SU-DHL-6 (cell line): ENCODE data around the gene VWA2.

Experiments used
- H2AFZ ChIP-seq: fragments of 200-600 bp; sonication (generic); 2 replicates; pipeline ENCODE4 v1.6.1; 2014; ENCODE audit warnings: low read depth, mild to moderate bottlenecking, moderate library complexity, mixed read lengths, antibody characterized with exemption, low read length; ENCODE audit not compliant: severe bottlenecking
- H3F3A ChIP-seq: fragments of 200-600 bp; shearing (Covaris generic); 2 replicates; pipeline ENCODE4 v1.6.0; 2016; ENCODE audit warnings: antibody characterized with exemption, mild to moderate bottlenecking; ENCODE audit not compliant: insufficient read depth
- H3K27ac ChIP-seq: fragments of 200-600 bp; sonication (generic); 2 replicates; pipeline ENCODE4 v1.5.1; 2016; ENCODE audit warnings: low read depth, mild to moderate bottlenecking, low read length, moderate library complexity, mixed read lengths
- H3K27me3 ChIP-seq: fragments of 200-600 bp; sonication (generic), shearing (Covaris generic); 2 replicates; pipeline ENCODE4 v1.6.0; 2014; ENCODE audit warnings: mild to moderate bottlenecking, low read length
- H3K36me3 ChIP-seq: fragments of 200-600 bp; sonication (generic); 2 replicates; pipeline ENCODE4 v1.6.1; 2014; ENCODE audit warnings: mild to moderate bottlenecking, low read length, mixed read lengths
- H3K4me2 ChIP-seq: fragments of 300-600, 200-600 bp; shearing (Covaris generic), sonication (generic); 2 replicates; pipeline ENCODE4 v1.6.0; 2014; ENCODE audit warnings: low read length, low read depth, mild to moderate bottlenecking; ENCODE audit not compliant: poor library complexity, severe bottlenecking
- H3K4me3 ChIP-seq: fragments of 200-600 bp; sonication (generic); 2 replicates; pipeline ENCODE4 v1.5.1; 2014; ENCODE audit warnings: antibody characterized with exemption, low read length, mild to moderate bottlenecking, mixed read lengths; ENCODE audit not compliant: insufficient read depth, poor library complexity, severe bottlenecking
- H3K79me2 ChIP-seq: fragments of 200-600 bp; sonication (generic); 2 replicates; pipeline ENCODE4 v1.6.1; 2014; ENCODE audit warnings: mild to moderate bottlenecking, low read length, moderate library complexity; ENCODE audit not compliant: insufficient read depth
- H3K9ac ChIP-seq: fragments of 200-600 bp; sonication (generic); 2 replicates; pipeline ENCODE4 v1.7.0; 2014; ENCODE audit warnings: mild to moderate bottlenecking, low read length
- H3K9me2 ChIP-seq: fragments of 200-600 bp; sonication (generic); replicated peaks from 2 replicates; pipeline ENCODE4 v1.6.1; 2014; ENCODE audit warnings: low read length; ENCODE audit not compliant: insufficient read depth
- H3K9me3 ChIP-seq: fragments of 200-600 bp; sonication (generic); 2 replicates; pipeline ENCODE4 v1.6.1; 2014; ENCODE audit warnings: low read length, mixed read lengths; ENCODE audit not compliant: insufficient read depth
- H4K20me1 ChIP-seq: fragments of 200-600 bp; sonication (generic); 2 replicates; pipeline ENCODE4 v1.6.1; 2014; ENCODE audit warnings: low read depth, mild to moderate bottlenecking, antibody characterized with exemption, low read length, moderate library complexity, mixed read lengths
- EZH2phosphoT487 ChIP-seq: fragments of 200-600 bp; sonication (generic), shearing (Covaris generic); conservative IDR thresholded peaks from 2 replicates; pipeline ENCODE4 v1.6.1; 2018; ENCODE audit warnings: mild to moderate bottlenecking, antibody characterized with exemption, low read length, moderate library complexity, mixed read lengths
- TF ChIP-seq, protein P1 (sequence below): fragments of 200-600 bp; sonication (generic); IDR thresholded peaks from one replicate; pipeline ENCODE4 v1.5.1; 2017; ENCODE audit warnings: antibody characterized with exemption, mild to moderate bottlenecking, low read length, moderate library complexity; ENCODE audit not compliant: insufficient read depth, poor library complexity, severe bottlenecking

The VWA2 gene

GRCh38 chr10:114315566-114316420 is 76.7 kb downstream of the VWA2 start:
- no peak overlapping the region for H3K27ac ChIP-seq
- no peaks in the 10 kb centered on the region for H3K9me2 ChIP-seq
- TF ChIP-seq EZH2phosphoT487, result no peak
- TF ChIP-seq, protein P1, sequence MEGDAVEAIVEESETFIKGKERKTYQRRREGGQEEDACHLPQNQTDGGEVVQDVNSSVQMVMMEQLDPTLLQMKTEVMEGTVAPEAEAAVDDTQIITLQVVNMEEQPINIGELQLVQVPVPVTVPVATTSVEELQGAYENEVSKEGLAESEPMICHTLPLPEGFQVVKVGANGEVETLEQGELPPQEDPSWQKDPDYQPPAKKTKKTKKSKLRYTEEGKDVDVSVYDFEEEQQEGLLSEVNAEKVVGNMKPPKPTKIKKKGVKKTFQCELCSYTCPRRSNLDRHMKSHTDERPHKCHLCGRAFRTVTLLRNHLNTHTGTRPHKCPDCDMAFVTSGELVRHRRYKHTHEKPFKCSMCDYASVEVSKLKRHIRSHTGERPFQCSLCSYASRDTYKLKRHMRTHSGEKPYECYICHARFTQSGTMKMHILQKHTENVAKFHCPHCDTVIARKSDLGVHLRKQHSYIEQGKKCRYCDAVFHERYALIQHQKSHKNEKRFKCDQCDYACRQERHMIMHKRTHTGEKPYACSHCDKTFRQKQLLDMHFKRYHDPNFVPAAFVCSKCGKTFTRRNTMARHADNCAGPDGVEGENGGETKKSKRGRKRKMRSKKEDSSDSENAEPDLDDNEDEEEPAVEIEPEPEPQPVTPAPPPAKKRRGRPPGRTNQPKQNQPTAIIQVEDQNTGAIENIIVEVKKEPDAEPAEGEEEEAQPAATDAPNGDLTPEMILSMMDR, result no peak

DNA sequence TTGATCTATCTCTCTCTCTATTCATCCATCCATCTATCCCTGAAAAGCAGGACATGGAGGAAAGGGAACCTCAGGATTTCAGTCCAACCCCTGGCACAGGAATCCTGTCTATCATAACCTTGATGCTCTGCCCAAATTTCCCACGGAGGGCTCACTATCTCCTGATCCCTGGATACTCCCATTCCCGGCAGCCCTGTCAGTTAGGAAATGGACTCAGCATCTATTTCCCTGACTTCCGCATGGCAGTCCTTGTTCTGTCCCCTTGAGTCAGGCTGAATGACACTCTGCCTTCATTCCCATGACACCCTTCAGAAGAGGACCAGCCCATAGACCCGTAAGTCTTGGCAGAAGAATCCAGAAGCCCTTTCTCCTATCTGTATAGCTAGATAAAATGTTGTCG is 77.7 kb downstream of the VWA2 start:
- Histone ChIP-seq H3K36me3 (no peaks in the 10 kb centered on the region), H2AFZ (no peak overlapping the region), H3K4me3 (no peak overlapping the region), H3K9me3 (no peaks in the 10 kb centered on the region), H3F3A (no peaks in the 10 kb centered on the region), H3K9me2 (no peaks in the 10 kb centered on the region), H4K20me1 (no peaks in the 10 kb centered on the region), H3K9ac (no peak overlapping the region), H3K27ac (no peak overlapping the region), H3K27me3 (no peaks in the 10 kb centered on the region), H3K79me2 (no peaks in the 10 kb centered on the region), H3K4me2 (no peak overlapping the region)
- TF ChIP-seq EZH2phosphoT487, result no peak
- TF ChIP-seq, protein P1, result no peak

More at GRCh38 chr10:114315566-114316420, 76.7 kb downstream of the VWA2 start:
- Histone ChIP-seq H2AFZ (no peak overlapping the region), H3K9ac (no peak overlapping the region), H3K4me3 (no peak overlapping the region), H3K4me2 (no peak overlapping the region), H3K27me3 (no peaks in the 10 kb centered on the region), H3K79me2 (no peaks in the 10 kb centered on the region), H3K9me3 (no peaks in the 10 kb centered on the region), H3K36me3 (no peaks in the 10 kb centered on the region), H3F3A (no peaks in the 10 kb centered on the region), H4K20me1 (no peaks in the 10 kb centered on the region)

- TF ChIP-seq EZH2phosphoT487, result no peak
- TF ChIP-seq, protein P1, result no peak
- Histone ChIP-seq H3K9me3 (no peaks in the 10 kb centered on the region), H3F3A (no peaks in the 10 kb centered on the region), H3K27ac (no peak overlapping the region), H3K4me2 (no peak overlapping the region), H3K9ac (no peak overlapping the region), H3K4me3 (no peak overlapping the region), H3K27me3 (no peaks in the 10 kb centered on the region), H3K9me2 (no peaks in the 10 kb centered on the region), H4K20me1 (no peaks in the 10 kb centered on the region), H2AFZ (no peak overlapping the region), H3K36me3 (no peaks in the 10 kb centered on the region), H3K79me2 (no peaks in the 10 kb centered on the region)
These were observed 80.6 kb downstream of the VWA2 start for GRCh38 chr10:114319406-114320248.
